ENCODE results near the gene ASPA.

ASPA gene

DNA sequence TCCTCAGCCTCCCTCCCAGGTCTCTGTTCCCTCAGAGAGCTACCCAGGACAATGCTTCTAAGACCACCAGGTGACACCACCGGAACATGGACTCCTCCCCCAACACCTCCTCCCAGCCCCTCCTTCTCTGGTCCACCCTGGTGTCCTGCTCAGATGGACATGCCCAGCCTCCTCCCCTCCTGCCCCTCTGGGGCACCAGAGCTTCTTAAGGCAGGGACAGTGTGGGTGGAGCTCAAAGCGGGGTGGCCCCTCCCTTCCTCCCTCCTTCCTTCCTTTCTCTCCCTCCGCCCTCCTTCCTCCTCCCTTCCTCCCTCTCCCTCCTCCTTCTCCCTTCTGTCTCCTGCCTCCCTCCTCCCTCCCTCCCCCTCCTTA, 59.1 kb downstream of the ASPA start:
- TF ChIP-seq, protein P1, sequence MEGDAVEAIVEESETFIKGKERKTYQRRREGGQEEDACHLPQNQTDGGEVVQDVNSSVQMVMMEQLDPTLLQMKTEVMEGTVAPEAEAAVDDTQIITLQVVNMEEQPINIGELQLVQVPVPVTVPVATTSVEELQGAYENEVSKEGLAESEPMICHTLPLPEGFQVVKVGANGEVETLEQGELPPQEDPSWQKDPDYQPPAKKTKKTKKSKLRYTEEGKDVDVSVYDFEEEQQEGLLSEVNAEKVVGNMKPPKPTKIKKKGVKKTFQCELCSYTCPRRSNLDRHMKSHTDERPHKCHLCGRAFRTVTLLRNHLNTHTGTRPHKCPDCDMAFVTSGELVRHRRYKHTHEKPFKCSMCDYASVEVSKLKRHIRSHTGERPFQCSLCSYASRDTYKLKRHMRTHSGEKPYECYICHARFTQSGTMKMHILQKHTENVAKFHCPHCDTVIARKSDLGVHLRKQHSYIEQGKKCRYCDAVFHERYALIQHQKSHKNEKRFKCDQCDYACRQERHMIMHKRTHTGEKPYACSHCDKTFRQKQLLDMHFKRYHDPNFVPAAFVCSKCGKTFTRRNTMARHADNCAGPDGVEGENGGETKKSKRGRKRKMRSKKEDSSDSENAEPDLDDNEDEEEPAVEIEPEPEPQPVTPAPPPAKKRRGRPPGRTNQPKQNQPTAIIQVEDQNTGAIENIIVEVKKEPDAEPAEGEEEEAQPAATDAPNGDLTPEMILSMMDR (IDR thresholded peaks at IDR 0.05; ENCODE audit: insufficient read depth, low read depth, low read length, missing control alignments) = no peak
- no peak overlapping the region for H3K4me3 ChIP-seq (ENCODE audit: low read length)
- peak; percentile 20 for DNase-seq (ENCODE audit: low read depth)

DNA sequence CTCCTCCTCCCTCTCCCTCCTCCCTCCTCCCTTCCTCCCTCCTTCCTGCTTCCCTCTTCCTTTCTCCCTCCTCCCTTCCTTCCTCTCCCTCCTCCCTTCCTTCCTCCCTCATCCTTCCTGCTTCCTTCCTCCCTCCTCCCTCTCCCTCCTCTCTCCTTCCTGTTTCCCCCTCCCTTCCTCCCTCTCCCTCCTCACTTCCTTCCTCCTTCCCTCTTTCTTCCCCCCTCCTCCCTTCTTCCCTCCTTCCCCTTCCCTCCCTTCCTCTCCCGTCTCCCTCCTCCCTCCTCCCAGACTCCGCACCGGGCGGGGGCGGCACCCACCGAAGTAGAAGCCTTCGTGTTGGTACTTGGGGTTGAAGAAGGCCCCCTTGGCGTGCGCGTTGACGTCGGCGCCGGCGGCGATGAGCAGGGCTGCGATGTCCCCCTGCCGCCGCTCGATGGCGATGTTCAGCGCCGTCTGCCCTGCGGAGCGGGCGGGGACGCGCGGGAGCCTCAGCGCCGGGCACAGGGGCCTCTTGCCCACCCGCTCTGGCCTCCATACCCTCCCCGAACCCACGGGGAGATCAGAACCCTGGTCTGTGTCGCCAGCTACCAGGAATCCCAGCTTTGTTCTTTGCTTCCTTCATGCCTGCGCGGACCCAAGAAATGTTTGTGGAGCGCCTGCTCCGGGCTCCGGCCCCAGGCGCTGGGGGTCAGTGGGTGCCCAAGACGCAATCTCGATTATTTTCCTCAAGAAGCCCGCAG, 59.6 kb downstream of the ASPA start:
- TF ChIP-seq, protein P1 (IDR thresholded peaks at IDR 0.05; ENCODE audit: insufficient read depth, low read depth, low read length, missing control alignments) = peak; percentile 46
- DNase-seq (ENCODE audit: low read depth) = peak; percentile 68
- H3K4me3 ChIP-seq (ENCODE audit: low read length) = peak overlapping the region; percentile 43

DNA sequence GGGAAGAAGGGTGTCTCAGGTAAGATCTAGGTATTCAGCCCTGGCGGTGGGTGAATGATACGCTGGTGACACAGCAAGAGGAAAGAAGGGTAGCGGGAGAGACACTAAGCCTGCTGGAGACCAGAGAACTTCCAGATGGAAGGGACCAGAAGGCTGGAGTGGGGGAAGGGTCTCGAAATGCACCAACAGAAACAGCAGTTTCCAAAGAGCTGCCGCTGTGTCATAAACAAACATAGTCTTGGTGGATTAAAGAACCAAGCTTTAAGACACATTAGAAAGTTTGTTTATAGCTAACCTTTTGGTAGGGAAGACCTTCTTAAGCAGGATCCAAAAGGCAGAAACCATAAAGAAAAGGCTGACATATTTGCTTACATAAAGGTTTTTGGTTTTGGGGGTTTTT, 60.9 kb downstream of the ASPA start:
- DNase-seq (ENCODE audit: low read depth) = no peak
- no peak overlapping the region for H3K4me3 ChIP-seq (ENCODE audit: low read length)
- TF ChIP-seq, protein P1 (IDR thresholded peaks at IDR 0.05; ENCODE audit: insufficient read depth, low read depth, low read length, missing control alignments) = no peak

DNA sequence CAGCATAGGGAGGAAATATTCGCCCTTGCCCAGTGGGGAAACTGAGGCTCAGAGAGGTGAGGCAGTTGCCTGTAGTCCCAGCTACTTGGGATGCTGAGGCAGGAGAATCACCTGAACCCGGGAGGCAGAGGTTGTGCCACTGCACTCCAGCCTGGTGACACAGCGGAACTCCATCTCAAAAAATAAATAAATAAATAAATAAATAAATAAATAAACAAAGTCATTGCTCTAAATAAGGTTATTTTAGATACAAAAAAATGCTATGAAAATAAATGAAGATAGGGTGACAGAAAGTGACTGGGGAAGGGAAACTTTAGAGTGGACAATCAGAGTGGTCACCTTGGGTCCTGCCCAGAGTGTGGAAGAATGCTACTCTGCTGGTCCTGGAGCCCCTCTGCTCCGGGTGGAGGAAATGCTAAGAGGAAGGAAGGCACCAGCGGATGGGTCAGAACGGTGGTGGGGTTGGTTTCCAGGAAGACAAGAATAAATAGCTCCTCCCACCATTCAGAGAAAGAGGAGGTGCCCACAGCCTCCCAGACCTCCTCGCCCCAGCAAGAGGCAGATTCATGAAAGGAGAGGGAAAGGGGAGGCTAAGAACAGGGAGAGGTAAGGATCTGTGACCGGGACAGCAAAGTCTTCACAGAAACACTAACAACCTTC, 64.2 kb downstream of the ASPA start:
- DNase-seq (ENCODE audit: low read depth) = no peak
- TF ChIP-seq, protein P1 (IDR thresholded peaks at IDR 0.05; ENCODE audit: insufficient read depth, low read depth, low read length, missing control alignments) = no peak
- no peak overlapping the region for H3K4me3 ChIP-seq (ENCODE audit: low read length)

DNA sequence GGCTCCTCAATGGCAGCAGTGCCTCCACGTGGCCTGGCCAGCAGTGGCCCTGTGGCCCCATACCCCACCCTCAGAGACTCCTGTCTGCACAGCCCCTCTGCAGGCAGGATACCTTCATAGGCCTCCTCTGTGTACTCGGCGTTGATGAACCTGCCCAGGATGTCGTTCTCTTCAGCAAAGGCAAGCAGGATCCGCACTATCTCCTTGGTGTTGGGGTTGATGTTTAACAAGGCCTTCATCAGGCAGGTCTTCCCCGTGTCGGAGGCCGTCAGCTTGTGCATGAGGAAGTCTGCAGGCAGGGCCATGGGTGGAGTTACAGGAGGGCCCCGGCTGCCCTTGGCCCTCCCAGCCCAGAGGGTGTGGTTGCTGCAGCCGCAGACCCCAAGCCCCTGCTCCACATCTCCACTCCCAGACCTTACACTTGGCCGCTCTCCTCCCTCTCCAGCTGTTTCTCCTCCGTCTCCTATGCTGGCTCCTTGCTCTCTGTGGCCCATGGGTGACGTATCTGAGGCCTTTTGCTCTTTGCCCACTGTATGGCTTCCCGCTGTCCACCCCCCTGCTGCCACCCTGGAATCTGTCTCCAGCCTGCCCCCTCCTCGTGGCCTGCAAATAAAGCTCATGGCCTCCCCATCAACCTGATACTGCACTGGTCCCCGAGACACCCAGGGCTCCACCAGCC, 66.8 kb downstream of the ASPA start:
- TF ChIP-seq, protein P1 (IDR thresholded peaks at IDR 0.05; ENCODE audit: insufficient read depth, low read depth, low read length, missing control alignments) = no peak
- no peak overlapping the region for H3K4me3 ChIP-seq (ENCODE audit: low read length)

DNA sequence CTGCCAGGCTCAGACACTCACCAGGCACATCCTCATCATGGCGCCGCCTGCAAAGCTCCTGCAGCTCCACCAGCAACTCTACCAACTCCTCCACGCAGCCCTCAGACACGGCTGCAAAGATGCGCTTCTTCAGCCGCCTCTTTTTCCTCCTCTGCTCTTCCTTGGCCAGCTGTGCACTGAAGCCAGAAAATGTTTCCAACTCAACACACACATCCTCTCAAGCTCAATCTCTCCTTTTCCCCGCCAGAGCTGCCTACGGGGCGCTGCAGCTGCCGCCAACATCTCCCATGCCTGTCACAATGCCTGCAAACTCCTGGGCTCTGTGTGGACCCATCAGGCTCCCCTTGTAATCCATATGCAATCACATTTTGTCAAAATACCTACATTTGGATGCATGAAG, 67.7 kb downstream of the ASPA start:
- no peak overlapping the region for H3K4me3 ChIP-seq (ENCODE audit: low read length)
- no peak for DNase-seq (ENCODE audit: low read depth)
- TF ChIP-seq, protein P1 (IDR thresholded peaks at IDR 0.05; ENCODE audit: insufficient read depth, low read depth, low read length, missing control alignments) = no peak

More for the DNA sequence above, 66.8 kb downstream of the ASPA start:
- DNase-seq (ENCODE audit: low read depth) = no peak

Measured in epithelial cell of esophagus (primary cell).